Measurements from ENCODE around the gene TSKS. TPM values are rescaled to one million over a fixed set of nuclear protein-coding genes. Genes with fewer than 3 reads are reported as not detected.

TSKS gene
- total RNA-seq, 1 experiment from 2014 or later, result 0.28 TPM

DNA sequence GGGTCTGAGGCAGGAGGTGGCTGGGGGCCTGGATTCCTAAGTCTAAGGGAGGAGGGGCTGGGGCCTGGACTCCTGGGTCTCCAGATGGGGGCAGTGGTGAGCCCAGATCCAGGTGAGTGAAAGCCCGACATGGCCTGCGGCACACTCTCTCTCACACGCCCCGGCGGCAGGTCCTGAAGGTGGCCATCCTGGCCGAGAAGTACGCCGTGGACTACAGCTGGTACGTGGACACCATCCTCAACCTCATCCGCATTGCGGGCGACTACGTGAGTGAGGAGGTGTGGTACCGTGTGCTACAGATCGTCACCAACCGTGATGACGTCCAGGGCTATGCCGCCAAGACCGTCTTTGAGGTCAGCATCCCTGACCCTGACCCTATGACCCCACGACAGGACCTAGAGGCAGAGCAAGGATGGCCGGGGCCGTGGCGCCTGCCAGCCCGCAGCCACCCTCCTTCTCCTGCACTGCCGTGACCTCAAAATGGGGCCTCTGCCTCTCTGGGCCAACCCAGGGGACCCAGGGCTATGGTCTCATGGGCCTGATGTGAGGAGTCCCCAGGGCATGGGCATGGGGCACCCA, 36.8 kb upstream of the TSKS start:
- Histone ChIP-seq H3K18ac (ENCODE audit: insufficient read length, low read depth, low read length) (no peak overlapping the region), H3K56ac (ENCODE audit: insufficient read length, low read depth, low read length) (no peak overlapping the region), H2BK12ac (ENCODE audit: insufficient read length, low read depth, low read length) (no peak overlapping the region), H3K4me1 (ENCODE audit: insufficient read depth, low read length) (no peaks in the 10 kb centered on the region), H4K20me1 (ENCODE audit: control insufficient read depth, insufficient read depth, insufficient read length) (peaks cover 2% of the 10 kb centered on the region), H2BK15ac (ENCODE audit: low read depth, low read length) (no peak overlapping the region), H2AK5ac (ENCODE audit: insufficient read length, low read length) (no peak overlapping the region), H4K91ac (ENCODE audit: insufficient read length, low read depth, low read length) (no peak overlapping the region), H3K27me3 (ENCODE audit: insufficient read depth, low read length) (no peaks in the 10 kb centered on the region), H3T11ph (ENCODE audit: low read length) (no peak overlapping the region), H2BK5ac (ENCODE audit: insufficient read length, low read length) (no peak overlapping the region), H3K79me2 (ENCODE audit: insufficient read depth, low read length) (no peaks in the 10 kb centered on the region), H3K23me2 (ENCODE audit: insufficient read length, low read depth, low read length, poor library complexity, severe bottlenecking) (no peaks in the 10 kb centered on the region), H3K79me1 (ENCODE audit: insufficient read depth, low read depth, low read length, poor library complexity, severe bottlenecking) (no peaks in the 10 kb centered on the region), H2AFZ (ENCODE audit: low read length) (no peak overlapping the region), H3K4me2 (ENCODE audit: insufficient read depth, insufficient read length, low read length) (no peak overlapping the region), H2BK120ac (ENCODE audit: low read depth, low read length, poor library complexity, severe bottlenecking) (no peak overlapping the region), H3K4ac (ENCODE audit: low read depth, low read length) (no peak overlapping the region), H3K9me3 (ENCODE audit: control insufficient read depth, low read depth, low read length) (no peaks in the 10 kb centered on the region), H4K8ac (replicated peaks; ENCODE audit: insufficient read length, low read depth, low read length) (no peak overlapping the region), H3K23ac (ENCODE audit: insufficient read length, low read depth, low read length) (no peak overlapping the region), H3K14ac (ENCODE audit: insufficient read depth, low read length) (no peak overlapping the region), H2BK20ac (ENCODE audit: low read depth, low read length, poor library complexity, severe bottlenecking) (no peak overlapping the region), H3K27ac (ENCODE audit: insufficient read length, low read depth, low read length) (no peak overlapping the region), H4K5ac (ENCODE audit: insufficient read length, low read depth, low read length) (no peak overlapping the region), H3K9ac (ENCODE audit: extremely low read depth, insufficient read length, low read length) (no peak overlapping the region)
- peak; percentile 77 for DNase-seq
- H3K4me3 Mint-ChIP-seq, result peak overlapping the region in 1 of 2 experiments; percentile 14; a peak in 1 of 5 replicates
- no peaks in the 10 kb centered on the region for H3K27me3 Mint-ChIP-seq (ENCODE audit: low read depth)
- H3K27ac Mint-ChIP-seq, result peak overlapping the region in 1 of 3 experiments; percentile 77; a peak in 1 of 7 replicates
- H3K4me1 Mint-ChIP-seq, result peaks cover 5 to 23% of the 10 kb centered on the region in 2 experiments
- no CpG with 5 or more reads among the region's 25 CpGs for WGBS (ENCODE audit: extremely low coverage, insufficient read length, low lambda C conversion rate)
- no peaks in the 10 kb centered on the region; a peak in 1 of 5 replicates for H3K9me3 Mint-ChIP-seq
- H3K36me3 Mint-ChIP-seq (ENCODE audit: insufficient read depth in 1 of 3, low read depth in 3 of 3), result peaks cover 30 to 66% (median 56%) of the 10 kb centered on the region in 3 experiments; a peak in 6 of 7 replicates
- peak; percentile 66 for TF ChIP-seq CTCF (conservative IDR thresholded peaks at IDR 0.05)

All from H9 (cell line).